K562 (cell line): Measurements from ENCODE around the gene SLC38A7. TPM values are rescaled to one million over a fixed set of nuclear protein-coding genes. Genes with fewer than 3 reads are reported as not detected.

Experiments used
- ATAC-seq: fragments of 200-7000 bp; cut with Tn5 transposase; 3 replicates; pipeline ENCODE4 v1.9.1; 2020; ENCODE audit warnings: moderate library complexity
- BruUV-seq: library from RNA; stranded (reverse); fragments of 400-500 nt; replicated peaks from 2 replicates; lab custom pipeline; 2021; lab: Mats Ljungman, UMichigan
- CTCF ChIA-PET: fragments of 300-600 bp; formaldehyde crosslinking; extraction: SDS; loops from one replicate; lab custom pipeline; 2021; ENCODE audit warnings: low intra/inter-chr PET ratio; lab: Yijun Ruan, JAX
- POLR2A ChIA-PET: fragments of 300-600, 350-650 bp; sonication (Branson Sonifier 250); formaldehyde crosslinking; extraction: SDS; loops from one replicate; lab custom pipeline; 2021; ENCODE audit warnings: antibody characterized with exemption, inconsistent platforms; lab: Yijun Ruan, JAX
- DNase-seq, 4 experiments: peaks; one replicate each; pipeline versions ENCODE4 v3.0.0 to v3.0.0-alpha.2; 2011 to 2018; ENCODE audit warnings: low spot score in 3 of 4, mixed read lengths in 3 of 4; ENCODE audit errors: extremely low read depth in 1 of 4
- FAIRE-seq: peaks from 2 replicates; lab custom pipeline; 2011; peaks lifted over from hg19 to GRCh38; lab: Jason Lieb, UNC
- H2AFZ ChIP-seq: 2 replicates; pipeline ENCODE4 v1.6.0; 2011; ENCODE audit warnings: low read depth, low read length, control low read depth, inconsistent platforms
- H3K27ac ChIP-seq: fragments of 200-600 bp; 3 replicates; pipeline ENCODE4 v1.8.0; 2011; ENCODE audit warnings: low read depth, mild to moderate bottlenecking, control low read depth, inconsistent platforms, low read length, moderate library complexity, mixed read lengths; ENCODE audit errors: extremely low read depth
- H3K27me3 ChIP-seq, 2 experiments: fragments of 300-600 bp in 1 of 2; 2 replicates in 1 of 2; 3 replicates in 1 of 2; pipeline versions ENCODE4 v1.6.0 to v1.8.0; 2011; ENCODE audit warnings: inconsistent platforms in 2 of 2, low read length in 2 of 2, mild to moderate bottlenecking in 1 of 2, mixed read lengths in 1 of 2, moderate library complexity in 1 of 2; ENCODE audit not compliant: control insufficient read depth in 2 of 2, insufficient read depth in 2 of 2
- H3K36me3 ChIP-seq: fragments of 300-600 bp; 3 replicates; pipeline ENCODE4 v1.8.0; 2011; ENCODE audit warnings: mild to moderate bottlenecking, low read length, inconsistent platforms; ENCODE audit not compliant: control insufficient read depth, insufficient read depth
- H3K4me1 ChIP-seq, 2 experiments: fragments of 200-600 bp in 1 of 2; replicated peaks in 1 of 2; 2 replicates in 1 of 2; 3 replicates in 1 of 2; pipeline versions ENCODE4 v1.5.1 to v1.8.0; 2011; ENCODE audit warnings: inconsistent platforms in 2 of 2, low read length in 2 of 2, mild to moderate bottlenecking in 1 of 2, mixed read lengths in 1 of 2, moderate library complexity in 1 of 2; ENCODE audit not compliant: control insufficient read depth in 2 of 2, insufficient read depth in 2 of 2
- H3K4me2 ChIP-seq: 2 replicates; pipeline ENCODE4 v1.6.1; 2011; ENCODE audit warnings: low read length, control low read depth, inconsistent platforms, mixed read lengths; ENCODE audit not compliant: insufficient read depth
- H3K4me3 ChIP-seq: fragments of 200-600 bp; sonication (generic), shearing (Covaris generic); 2 replicates; pipeline ENCODE4 v1.5.1; 2016; ENCODE audit warnings: control low read depth, inconsistent platforms
- H3K79me2 ChIP-seq: fragments of 200-600 bp; 3 replicates; pipeline ENCODE4 v1.8.0; 2011; ENCODE audit warnings: low read length, inconsistent platforms; ENCODE audit not compliant: control insufficient read depth, insufficient read depth
- H3K9ac ChIP-seq, 2 experiments: 2 replicates each; pipeline versions ENCODE4 v1.6.0 to v1.6.1; 2011; ENCODE audit warnings: low read depth in 2 of 2, low read length in 2 of 2, control low read depth in 1 of 2, inconsistent platforms in 1 of 2, mild to moderate bottlenecking in 1 of 2, mixed read lengths in 1 of 2; ENCODE audit not compliant: insufficient read depth in 1 of 2
- H3K9me1 ChIP-seq: one replicate; pipeline ENCODE4 v1.6.0; 2011; ENCODE audit warnings: inconsistent platforms, mild to moderate bottlenecking, low read length, moderate library complexity; ENCODE audit not compliant: control insufficient read depth, insufficient read depth
- H3K9me3 ChIP-seq: replicated peaks from 2 replicates; pipeline ENCODE4 v1.5.1; 2011; ENCODE audit warnings: low read depth, low read length, inconsistent platforms; ENCODE audit not compliant: control insufficient read depth, insufficient read depth
- H4K20me1 ChIP-seq: replicated peaks from 2 replicates; pipeline ENCODE4 v1.6.1; 2011; ENCODE audit warnings: low read length, inconsistent platforms, mixed read lengths; ENCODE audit not compliant: control insufficient read depth, insufficient read depth
- ARID2 ChIP-seq: fragments of 450-650 bp; IDR thresholded peaks from 2 replicates; pipeline ENCODE4 v1.6.1; 2017; ENCODE audit warnings: antibody characterized with exemption, mild to moderate bottlenecking
- C11orf30 ChIP-seq: fragments of 450-650 bp; IDR thresholded peaks from 2 replicates; pipeline ENCODE4 v1.6.1; 2016; ENCODE audit warnings: low read depth, mild to moderate bottlenecking
- CBX2 ChIP-seq: fragments of 200-600 bp; sonication (generic); IDR thresholded peaks from one replicate; pipeline ENCODE4 v1.6.1; 2012; ENCODE audit warnings: mild to moderate bottlenecking, low read length, inconsistent platforms; ENCODE audit not compliant: insufficient read depth, poor library complexity, severe bottlenecking
- ILF3 ChIP-seq: fragments of 450-650 bp; IDR thresholded peaks from 2 replicates; pipeline ENCODE4 v1.6.1; 2018; ENCODE audit warnings: antibody characterized with exemption, mild to moderate bottlenecking, moderate library complexity, borderline replicate concordance
- KLF1 ChIP-seq: fragments of 450-650 bp; IDR thresholded peaks from 2 replicates; pipeline ENCODE4 v1.6.1; 2016; ENCODE audit warnings: missing genetic modification characterization, missing compliant biosample characterization
- MAFG ChIP-seq: fragments of 450-650 bp; conservative IDR thresholded peaks from 2 replicates; pipeline ENCODE4 v1.6.1; 2016; ENCODE audit warnings: missing genetic modification characterization, missing compliant biosample characterization
- MXI1 ChIP-seq: IDR thresholded peaks from 2 replicates; pipeline ENCODE4 v1.6.1; 2011; ENCODE audit warnings: low read depth, mild to moderate bottlenecking, improper control_type of control experiment, low read length
- NCOR1 ChIP-seq: fragments of 450-650 bp; IDR thresholded peaks from 2 replicates; pipeline ENCODE4 v1.6.1; 2016; ENCODE audit warnings: mild to moderate bottlenecking, moderate library complexity
- SRSF3 ChIP-seq: fragments of 200-400 bp; formaldehyde crosslinking; IDR thresholded peaks from 2 replicates; pipeline ENCODE4 v1.6.1; 2016; ENCODE audit warnings: mild to moderate bottlenecking, low read length, moderate library complexity; ENCODE audit not compliant: insufficient read depth
- ZKSCAN1 ChIP-seq: fragments of 150-350 bp; IDR thresholded peaks from 2 replicates; pipeline ENCODE4 v1.6.1; 2016; ENCODE audit warnings: low read depth, low read length
- ZNF436 ChIP-seq: fragments of 250-450, 450-650 bp; sonication (Bioruptor Pico); formaldehyde crosslinking; IDR thresholded peaks from 2 replicates; pipeline ENCODE4 v1.7.0; 2020; ENCODE audit warnings: mild to moderate bottlenecking
- WGBS: fragments of 100-300 bp; shearing (Covaris generic); methylation state at CpG from one replicate; pipeline ENCODE4 v1.1.6; 2016; ENCODE audit warnings: low coverage, mixed read lengths; ENCODE audit not compliant: insufficient coverage; ENCODE audit errors: missing lambda C conversion rate; 5-methylcytosine and 5-hydroxymethylcytosine counted together
- in situ Hi-C: fragments of 300-500 bp; cut with MboI; formaldehyde crosslinking; loops from 4 replicates; pipeline ENCODE4 v1.15.0; 2018; ENCODE audit warnings: inconsistent platforms, mixed read lengths
- intact Hi-C: fragments of 100-400 bp; cut with micrococcal nuclease; formaldehyde crosslinking; loops from 2 replicates; pipeline ENCODE4 v1.14.2; 2022
- polyA plus RNA-seq, 8 experiments: library from polyadenylated mRNA; depleted of rRNA in 4 of 8; stranded (reverse) in 5 of 8; unstranded in 3 of 8; fragments of >200 nt; fragmentation: Nextera tagmentation in 2 of 8; fragmentation: Illumina TruSeq in 1 of 8; extraction: Ambion mirVana in 2 of 8; extraction: Trizol in 1 of 8; gene quantifications; 2 replicates each; pipeline versions ENCODE4 v1.2.1 to v1.2.3, GENCODE V29; 2011 to 2014; ENCODE audit warnings: inconsistent platforms in 1 of 8, missing spikeins in 1 of 8
- total RNA-seq, 7 experiments: library from RNA; depleted of rRNA in 6 of 7; stranded (reverse); fragments of >200 nt in 6 of 7; fragmentation: Illumina TruSeq in 2 of 7; extraction: Trizol in 2 of 7; gene quantifications; 2 replicates each; pipeline versions ENCODE4 v1.2.1 to v1.2.3, GENCODE V29; 2011 to 2021; ENCODE audit warnings: low replicate concordance in 1 of 7
- TF ChIP-seq, protein P1 (sequence below), 2 experiments: fragments of 450-650 bp; formaldehyde crosslinking in 1 of 2; IDR thresholded peaks; 2 replicates each; pipeline versions ENCODE4 v1.4.0 to v1.6.1; 2014 to 2020; ENCODE audit warnings: mild to moderate bottlenecking in 2 of 2, borderline replicate concordance in 1 of 2, low read depth in 1 of 2

The SLC38A7 gene
- total and polyA plus RNA-seq, 9 of the 15 experiments (the other 6 are each of a cell fraction or from before 2014, with no cell fraction given), result 2.7 to 12.2 (median 6.5) TPM

DNA sequence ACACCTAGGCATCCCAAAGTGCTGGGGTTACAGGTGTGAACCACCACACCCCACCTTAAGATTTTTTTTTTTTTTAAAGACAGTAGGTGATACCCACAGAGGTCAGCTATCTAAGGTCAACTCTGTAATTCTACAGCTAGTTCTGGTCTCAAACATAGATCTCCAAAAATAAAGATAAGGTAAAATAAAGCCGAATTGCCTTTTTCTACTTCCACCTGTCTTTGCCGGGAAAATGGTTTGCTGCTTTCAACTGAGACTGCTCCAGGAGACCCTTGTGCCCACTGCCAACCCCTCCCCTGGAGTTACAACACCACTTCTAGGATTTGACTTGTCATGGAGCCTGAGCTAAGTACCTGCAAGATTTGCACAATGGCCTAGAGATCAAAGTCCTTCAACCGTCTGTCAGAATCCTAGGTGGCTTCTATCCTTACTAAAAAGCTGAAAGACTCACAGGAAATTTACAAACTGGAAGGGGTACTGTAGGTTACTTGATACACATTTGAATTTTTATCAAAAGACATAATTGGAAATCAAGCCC, 50.2 kb downstream of the SLC38A7 start:
- Histone ChIP-seq H3K79me2 (peaks cover 4% of the 10 kb centered on the region), H3K9me1 (no peaks in the 10 kb centered on the region), H3K4me1 (no peaks in the 10 kb centered on the region; a peak in 2 of 5 replicates), H3K27ac (no peak overlapping the region), H3K4me3 (no peak overlapping the region), H3K9me3 (no peaks in the 10 kb centered on the region), H3K4me2 (no peak overlapping the region), H3K36me3 (no peaks in the 10 kb centered on the region), H3K9ac (peak overlapping the region in 1 of 2 experiments; percentile 55; a peak in 1 of 4 replicates), H3K27me3 (no peaks in the 10 kb centered on the region), H4K20me1 (no peaks in the 10 kb centered on the region), H2AFZ (no peak overlapping the region)
- no peak for ATAC-seq
- CTCF ChIA-PET, result no interaction called here
- BruUV-seq, result no TSS peak
- WGBS, result 15% methylated on average over 3 of the region's 3 CpGs
- no peak for DNase-seq
- FAIRE-seq, result no peak
- POLR2A ChIA-PET, result no interaction called here
- in situ Hi-C loops, result no loop called here
- intact Hi-C loops, result loop anchor here (2.0 kb wide), 1 partner anchor 122 kb away; no protein-coding TSS in a partner anchor
- TF ChIP-seq MXI1 (no peak), MAFG (tag) (no peak), KLF1 (tag) (no peak), SRSF3 (no peak), ARID2 (no peak), CBX2 (no peak), NCOR1 (no peak), ILF3 (no peak), ZNF436 (CRISPR knock-in tag) (no peak), C11orf30 (no peak), ZKSCAN1 (no peak)
- TF ChIP-seq, protein P1, sequence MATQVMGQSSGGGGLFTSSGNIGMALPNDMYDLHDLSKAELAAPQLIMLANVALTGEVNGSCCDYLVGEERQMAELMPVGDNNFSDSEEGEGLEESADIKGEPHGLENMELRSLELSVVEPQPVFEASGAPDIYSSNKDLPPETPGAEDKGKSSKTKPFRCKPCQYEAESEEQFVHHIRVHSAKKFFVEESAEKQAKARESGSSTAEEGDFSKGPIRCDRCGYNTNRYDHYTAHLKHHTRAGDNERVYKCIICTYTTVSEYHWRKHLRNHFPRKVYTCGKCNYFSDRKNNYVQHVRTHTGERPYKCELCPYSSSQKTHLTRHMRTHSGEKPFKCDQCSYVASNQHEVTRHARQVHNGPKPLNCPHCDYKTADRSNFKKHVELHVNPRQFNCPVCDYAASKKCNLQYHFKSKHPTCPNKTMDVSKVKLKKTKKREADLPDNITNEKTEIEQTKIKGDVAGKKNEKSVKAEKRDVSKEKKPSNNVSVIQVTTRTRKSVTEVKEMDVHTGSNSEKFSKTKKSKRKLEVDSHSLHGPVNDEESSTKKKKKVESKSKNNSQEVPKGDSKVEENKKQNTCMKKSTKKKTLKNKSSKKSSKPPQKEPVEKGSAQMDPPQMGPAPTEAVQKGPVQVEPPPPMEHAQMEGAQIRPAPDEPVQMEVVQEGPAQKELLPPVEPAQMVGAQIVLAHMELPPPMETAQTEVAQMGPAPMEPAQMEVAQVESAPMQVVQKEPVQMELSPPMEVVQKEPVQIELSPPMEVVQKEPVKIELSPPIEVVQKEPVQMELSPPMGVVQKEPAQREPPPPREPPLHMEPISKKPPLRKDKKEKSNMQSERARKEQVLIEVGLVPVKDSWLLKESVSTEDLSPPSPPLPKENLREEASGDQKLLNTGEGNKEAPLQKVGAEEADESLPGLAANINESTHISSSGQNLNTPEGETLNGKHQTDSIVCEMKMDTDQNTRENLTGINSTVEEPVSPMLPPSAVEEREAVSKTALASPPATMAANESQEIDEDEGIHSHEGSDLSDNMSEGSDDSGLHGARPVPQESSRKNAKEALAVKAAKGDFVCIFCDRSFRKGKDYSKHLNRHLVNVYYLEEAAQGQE (IDR thresholded peaks at IDR 0.05; ENCODE audit: borderline replicate concordance), result no peak
- TF ChIP-seq, protein P1 (CRISPR knock-in tag; IDR thresholded peaks at IDR 0.05; ENCODE audit: low read depth), result no peak
